SIG-M5 treated with dmso at 0.1 percent for 504 hours (cell line): ENCODE measurements around the gene ADARB2.
"Not testable (repeated sequence)": the region's sequence is repeated elsewhere in the genome, so short reads cannot be mapped to it uniquely, and the experiment has no call there.

Source experiments
- DNase-seq: peaks from one replicate; lab custom pipeline; 2025; ENCODE audit not compliant: unreplicated experiment; lab: John Stamatoyannopoulos, UW

ADARB2 gene

DNA sequence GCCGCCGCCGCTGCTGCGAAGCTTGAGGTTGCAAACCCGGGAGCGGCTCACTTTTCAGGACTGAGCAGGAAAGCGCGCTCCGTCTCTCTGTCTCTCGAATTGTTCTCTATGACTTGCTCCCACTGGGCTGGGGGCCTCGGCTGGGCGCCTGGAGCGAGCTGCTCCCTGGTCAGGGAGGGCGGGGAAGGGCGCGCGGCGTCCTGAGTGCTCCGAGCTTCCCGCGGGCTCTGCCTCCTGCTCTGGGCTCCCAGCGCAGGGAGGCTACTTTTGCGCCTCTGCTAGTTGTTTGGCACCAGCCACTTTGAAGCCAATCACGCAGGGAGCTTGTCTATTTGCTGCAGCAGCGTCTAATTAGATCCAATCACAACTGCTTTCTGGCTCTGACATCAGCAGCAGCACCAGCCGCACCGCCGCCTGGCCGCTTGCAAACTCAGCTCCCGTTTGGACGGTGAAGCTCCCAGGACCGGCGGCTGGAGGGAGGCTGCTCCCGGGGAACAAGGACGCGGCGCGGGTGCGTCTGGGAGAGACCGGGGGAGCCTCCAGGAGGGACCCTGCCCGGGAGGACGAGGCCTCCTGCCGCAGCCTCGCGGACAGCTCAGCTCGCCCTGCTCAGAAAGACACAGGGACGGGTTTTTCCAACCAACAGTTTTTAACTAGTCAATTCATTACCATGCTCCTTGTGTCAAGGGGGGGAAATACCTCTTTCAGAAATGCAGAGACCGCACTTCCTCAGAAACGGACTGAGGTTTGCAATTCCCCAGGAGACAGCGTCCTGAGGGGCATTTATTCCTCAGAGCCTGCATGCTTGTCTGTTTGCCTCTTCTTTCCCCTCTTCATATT, at the start of gene ADARB2:
Gene ADARB2 (minus strand): TSS at position 304 of the 840 bp plus-strand sequence.
- DNase-seq: no peak

GRCh38 chr10:1785835-1786234, 48.5 kb upstream of the ADARB2 start:
- DNase-seq: no peak

DNA sequence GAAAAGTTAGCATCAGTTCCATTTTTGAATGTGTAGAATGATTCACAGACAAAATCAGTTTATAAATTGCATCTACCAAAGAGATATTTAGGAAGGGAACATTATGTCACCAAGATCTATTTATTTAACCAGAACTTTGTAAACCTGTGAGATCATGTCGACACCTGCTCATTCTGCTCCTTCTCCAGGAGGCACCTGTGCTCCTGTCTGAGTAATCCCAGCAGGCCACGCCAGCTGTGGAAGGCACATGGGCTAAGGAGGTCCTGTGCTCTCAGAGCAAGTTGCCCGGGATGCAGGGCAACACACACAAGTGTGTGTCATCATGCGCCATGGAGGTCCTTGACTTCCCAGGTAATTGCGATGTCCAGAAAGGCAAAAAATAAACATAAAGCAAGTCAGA, 45.5 kb upstream of the ADARB2 start:
- DNase-seq: no peak

DNA sequence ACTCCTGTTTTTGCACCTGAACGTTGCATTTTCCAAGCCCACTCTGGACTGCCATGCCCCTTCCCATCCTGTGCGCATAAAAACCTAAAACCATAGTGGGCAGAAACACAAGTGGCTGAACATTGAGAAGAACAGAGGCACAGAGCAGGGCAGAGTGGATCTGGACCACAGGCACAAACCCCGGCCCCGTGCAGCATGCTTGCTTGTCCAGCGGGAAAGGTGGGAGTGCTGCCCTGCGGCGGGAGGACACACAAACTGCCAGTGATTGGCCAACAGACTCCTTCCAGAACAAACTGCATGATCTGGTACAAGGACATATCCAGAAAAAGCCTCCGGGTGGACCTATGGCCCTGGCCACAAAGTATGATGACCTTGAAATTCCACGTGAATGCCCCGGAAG, 42.5 kb upstream of the ADARB2 start:
- no peak for DNase-seq

DNA sequence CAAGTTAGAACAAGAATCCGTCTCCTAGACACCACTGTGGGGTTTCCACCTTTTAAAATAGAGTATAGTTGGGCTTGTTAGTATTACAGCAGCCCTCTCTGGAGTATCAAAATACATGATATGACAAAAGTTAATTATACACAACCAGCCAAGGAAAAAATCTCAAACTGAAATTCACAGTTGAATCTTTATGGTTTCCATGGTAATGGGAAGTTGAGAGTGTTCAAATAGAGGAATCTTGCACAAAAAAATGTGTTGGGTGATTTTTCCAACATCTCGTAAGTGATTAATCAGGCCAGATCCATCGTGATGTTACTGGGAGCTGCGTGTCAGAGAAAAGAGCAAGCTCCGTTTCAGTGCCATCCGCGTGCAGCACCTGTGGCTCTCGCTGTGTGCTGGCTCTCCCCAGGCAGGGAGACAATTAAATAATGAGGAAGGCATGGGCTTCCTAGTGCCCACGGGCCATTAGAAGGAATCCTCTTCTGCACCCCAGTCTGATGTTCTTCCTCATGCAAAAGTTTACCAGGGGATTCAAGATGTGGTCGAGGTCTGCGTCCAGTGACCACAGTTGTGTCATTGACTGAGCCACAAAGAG, 41.1 kb upstream of the ADARB2 start:
- DNase-seq: no peak

DNA sequence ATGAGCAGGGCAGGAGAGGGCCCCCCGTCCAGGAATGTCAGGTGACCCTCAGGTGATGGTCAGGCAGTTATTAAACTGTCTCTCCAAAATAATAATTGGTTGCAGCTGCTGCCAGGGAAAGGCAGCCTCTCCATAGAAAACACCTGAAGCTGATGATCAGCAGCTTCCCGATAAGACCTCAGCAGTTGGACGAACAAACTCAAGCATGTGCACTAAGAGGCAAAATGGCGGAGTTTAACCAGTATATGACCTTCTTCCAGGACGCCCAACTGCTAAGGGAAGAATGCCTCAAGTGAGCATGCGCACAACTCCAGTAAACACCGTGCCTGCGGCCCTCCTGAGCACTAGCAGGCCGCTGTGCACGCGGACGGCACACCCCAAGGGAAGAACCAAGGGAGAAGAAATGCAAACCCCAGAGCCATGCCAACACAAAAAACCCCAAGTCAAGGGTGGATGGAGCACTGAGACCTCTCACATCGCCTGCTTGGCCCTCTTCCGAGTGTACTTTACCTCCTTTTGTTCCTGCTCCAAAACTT, 38.9 kb upstream of the ADARB2 start:
- no peak for DNase-seq

- no peak for DNase-seq
Measured at GRCh38 chr10:1774796-1775195, 37.5 kb upstream of the ADARB2 start.

DNA sequence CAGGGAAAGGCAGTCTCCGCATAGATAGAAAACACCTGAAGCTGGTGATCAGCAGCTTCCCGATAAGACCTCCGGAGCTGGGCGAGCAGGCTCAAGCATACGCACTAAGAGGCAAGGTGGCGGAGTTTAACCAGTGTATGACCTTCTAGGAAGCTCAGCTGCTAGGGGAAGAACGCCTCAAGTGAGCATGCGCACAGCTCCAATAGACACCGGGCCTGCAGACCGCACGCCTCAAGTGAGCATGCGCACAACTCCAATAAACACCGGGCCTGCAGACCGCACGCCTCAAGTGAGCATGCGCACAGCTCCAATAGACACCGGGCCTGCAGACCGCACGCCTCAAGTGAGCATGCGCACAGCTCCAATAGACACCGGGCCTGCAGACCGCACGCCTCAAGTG, 35.9 kb upstream of the ADARB2 start:
- not testable (repeated sequence) for DNase-seq

GRCh38 chr10:1766049-1766448, 28.7 kb upstream of the ADARB2 start:
- DNase-seq: no peak

DNA sequence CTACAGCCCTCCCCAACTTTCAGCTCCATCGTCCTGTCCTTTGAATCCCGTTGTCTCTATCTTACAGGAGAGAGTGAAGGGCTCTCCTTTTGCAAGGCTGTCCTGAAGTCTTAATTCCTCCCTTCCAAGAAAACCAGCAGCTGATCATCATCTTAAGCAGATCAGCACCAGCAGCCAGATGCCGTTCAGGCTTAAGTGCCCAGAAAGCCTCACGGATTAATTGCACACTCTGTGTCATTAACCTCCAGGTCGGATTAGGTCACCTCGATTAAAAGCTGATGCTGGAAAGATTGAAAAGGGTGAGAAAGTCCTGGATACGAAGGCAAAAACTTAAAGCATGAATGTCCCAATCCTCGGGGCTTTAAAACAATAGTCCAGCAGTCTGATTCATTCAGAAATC, 24.8 kb upstream of the ADARB2 start:
- no peak for DNase-seq

GRCh38 chr10:1754506-1755153, 17.3 kb upstream of the ADARB2 start:
- DNase-seq: no peak

DNA sequence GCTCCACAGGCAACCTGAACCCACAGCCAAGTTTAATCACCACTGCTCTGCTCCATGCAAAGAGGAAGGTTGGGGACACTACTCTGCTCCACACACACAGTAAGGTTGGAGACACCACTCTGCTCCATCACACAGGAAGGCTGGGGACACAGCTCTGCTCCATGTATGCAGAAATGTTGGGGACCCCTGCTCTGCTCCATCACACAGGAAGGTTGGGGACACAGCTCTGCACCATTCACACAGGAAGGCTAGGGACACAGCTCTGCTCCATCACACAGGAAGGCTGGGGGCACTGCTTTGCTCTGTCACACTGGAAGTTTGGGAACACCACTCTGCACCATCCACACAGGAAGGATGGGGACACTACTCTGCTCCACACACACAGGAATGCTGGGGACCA, 14.8 kb upstream of the ADARB2 start:
- no peak for DNase-seq

DNA sequence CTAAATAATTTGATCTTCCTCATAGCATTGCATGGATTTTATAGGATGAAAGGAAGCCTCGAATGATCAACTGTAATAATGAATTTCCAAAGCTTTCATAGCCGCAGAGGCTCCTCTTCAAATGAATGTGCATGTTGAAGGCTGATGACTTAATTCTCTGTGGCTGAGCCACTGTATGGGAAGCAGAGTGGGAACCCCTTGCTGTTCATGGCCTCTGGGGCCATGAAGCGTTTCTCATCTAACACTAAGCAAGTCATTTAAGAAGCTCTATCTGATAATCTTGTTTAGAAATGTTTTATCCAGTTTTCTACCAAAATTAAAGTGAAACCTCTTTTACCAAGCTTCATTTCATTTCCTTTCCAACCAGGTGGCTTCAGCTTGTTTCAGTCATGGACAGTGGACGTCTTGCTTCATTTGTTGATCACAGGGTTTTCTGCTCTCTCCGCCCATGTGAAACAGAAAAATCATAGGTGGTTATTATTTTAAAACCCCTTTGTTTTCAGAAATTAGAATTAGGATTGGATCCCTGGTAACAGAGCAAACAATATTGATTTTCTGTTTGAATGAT, 10.3 kb upstream of the ADARB2 start:
- no peak for DNase-seq

DNA sequence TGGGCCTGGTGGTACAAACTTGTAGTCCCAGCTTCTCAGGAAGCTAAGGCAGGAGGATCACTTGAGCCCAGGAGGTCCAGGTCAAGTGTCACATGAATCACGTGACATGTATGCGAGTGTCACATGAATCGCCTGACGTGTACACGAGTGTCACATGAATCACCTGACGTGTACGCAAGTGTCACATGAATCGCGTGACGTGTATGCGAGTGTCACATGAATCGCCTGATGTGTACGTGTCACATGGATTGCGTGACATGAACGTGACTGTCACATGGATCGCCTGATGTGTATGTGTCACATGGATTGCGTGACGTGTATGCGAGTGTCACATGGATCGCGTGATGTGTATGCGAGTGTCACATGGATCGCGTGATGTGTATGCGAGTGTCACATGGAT, 9.5 kb upstream of the ADARB2 start:
- DNase-seq: no peak

DNA sequence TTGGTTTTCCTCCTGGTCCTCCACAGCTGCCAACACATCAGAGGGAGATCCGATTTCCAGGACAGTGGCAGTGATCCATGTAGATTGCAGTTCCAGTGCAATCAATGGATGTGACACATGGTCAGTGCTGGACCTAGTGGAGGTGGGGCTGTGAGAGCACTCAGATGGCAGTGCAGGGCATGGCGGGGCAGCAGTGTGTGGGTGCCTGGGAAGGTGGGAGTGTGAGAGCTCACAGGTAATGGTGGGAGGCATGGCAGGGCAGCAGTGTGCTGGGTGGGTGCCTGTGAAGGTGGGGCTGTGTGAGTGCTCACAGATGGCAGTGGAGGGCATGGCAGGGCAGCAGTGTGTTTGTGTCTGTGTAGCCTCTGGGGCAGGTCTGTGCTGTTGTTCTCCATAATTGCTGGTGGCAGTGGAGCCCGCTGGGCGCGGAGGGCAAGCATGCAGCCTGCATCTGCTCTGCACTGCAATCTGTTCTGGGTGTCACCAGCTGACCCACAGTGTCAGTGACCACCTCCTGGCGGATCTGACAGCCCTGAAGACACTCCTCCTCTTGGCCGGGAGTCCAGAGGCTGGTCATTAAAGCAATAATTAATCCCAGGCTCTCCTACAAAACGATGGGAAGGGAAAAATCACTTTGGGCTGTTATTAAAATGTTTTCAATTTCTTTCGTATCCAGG, 8.6 kb upstream of the ADARB2 start:
- no peak for DNase-seq

GRCh38 chr10:1744524-1744923, 7.2 kb upstream of the ADARB2 start:
- no peak for DNase-seq

DNA sequence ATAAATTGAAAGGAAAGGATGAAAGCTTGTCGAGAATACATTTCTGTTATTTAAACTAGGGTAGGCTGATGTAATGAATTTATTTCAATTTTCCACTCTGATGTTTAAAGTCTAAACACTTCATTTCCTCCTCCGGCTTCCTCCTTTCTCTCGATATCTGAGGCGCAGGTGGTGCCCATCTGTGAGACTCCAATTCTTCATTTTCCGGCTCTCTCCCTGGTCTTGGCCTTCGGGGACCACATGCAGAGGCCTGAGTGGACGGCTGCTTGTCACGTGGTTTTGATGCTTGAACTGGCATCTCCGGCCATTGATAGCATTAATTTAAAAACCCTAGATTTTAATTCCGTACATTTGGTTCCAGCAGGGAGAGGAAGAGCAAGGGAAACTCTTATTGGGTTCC, 5.8 kb upstream of the ADARB2 start:
- DNase-seq: no peak

DNA sequence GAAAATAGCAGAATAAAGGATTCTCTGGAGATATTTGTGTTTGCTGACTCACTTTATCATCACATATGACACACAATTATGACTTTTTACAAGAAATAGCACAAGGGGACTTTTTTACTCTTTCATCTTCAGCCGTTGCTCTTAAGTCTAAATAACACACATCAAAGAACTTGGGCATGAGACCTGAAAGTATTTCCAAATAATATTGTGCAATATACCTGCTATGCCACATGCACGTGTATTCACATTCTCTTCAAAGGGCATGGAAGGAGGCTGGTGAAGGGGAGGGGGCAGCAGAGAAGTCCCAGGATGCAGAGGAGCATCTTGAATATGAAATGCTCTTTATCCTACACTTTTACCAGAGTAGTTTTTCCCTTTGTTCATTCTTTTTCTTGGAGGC, 4.1 kb upstream of the ADARB2 start:
- DNase-seq: no peak

GRCh38 chr10:1739751-1740150, 2.4 kb upstream of the ADARB2 start:
- no peak for DNase-seq

DNA sequence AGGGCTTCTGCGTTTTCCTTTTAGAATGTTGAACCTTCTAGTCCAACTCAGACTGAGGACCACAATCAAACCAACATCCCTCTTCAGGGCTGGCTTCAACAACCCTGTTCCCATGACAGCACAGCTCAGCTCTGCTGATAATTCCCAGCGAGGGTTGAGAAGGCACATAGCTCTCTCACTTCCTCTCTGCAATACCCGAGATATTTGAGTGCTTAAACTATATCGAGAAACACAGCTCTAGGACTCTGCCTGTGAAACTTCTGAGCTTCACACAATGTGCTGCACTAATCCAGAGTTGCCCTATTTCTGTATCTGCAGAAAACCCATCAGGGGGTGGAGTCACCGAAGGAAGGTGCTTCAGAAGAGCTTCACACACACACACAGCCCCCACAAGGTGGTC, 1.6 kb upstream of the ADARB2 start:
- DNase-seq: no peak

DNA sequence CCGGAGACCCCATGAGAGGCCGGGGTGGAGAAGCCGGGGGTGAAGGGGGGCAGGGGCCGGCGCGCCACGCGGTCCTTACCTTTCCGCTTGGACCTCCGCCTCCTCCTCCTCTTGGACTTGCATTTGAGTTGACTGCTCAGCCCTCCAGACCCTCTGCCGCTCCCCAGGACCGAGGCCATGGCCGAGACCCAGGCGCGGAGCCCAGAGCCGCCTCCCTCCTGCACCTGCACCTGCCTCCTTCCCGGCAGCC, 428 bp downstream of the ADARB2 start:
- DNase-seq: no peak
